HEK293T (cell line): ENCODE measurements around the gene RNF44.
A peak's percentile ranks its signal among the peaks of the same experiment; 100 is the strongest.

ENCODE experiments used
- CTCF ChIA-PET: fragments of 350-600 bp; formaldehyde crosslinking; extraction: SDS; loops from one replicate; lab custom pipeline; 2021; ENCODE audit warnings: antibody characterized with exemption, inconsistent platforms; lab: Yijun Ruan, JAX
- POLR2A ChIA-PET: fragments of 350-600 bp; formaldehyde crosslinking; extraction: SDS; loops from one replicate; lab custom pipeline; 2020; ENCODE audit warnings: antibody characterized with exemption, inconsistent platforms; lab: Yijun Ruan, JAX
- DNase-seq: peaks from one replicate; pipeline ENCODE4 v3.0.0; 2012; ENCODE audit warnings: mixed read lengths; ENCODE audit errors: extremely low spot score
- ARNT ChIP-seq: fragments of 450-650 bp; IDR thresholded peaks from 2 replicates; pipeline ENCODE4 v1.6.1; 2017; ENCODE audit warnings: mild to moderate bottlenecking
- BHLHE40 ChIP-seq: fragments of 450-650 bp; IDR thresholded peaks from 2 replicates; pipeline ENCODE4 v1.6.1; 2016; ENCODE audit warnings: mild to moderate bottlenecking, moderate library complexity, borderline replicate concordance
- CTBP1 ChIP-seq: fragments of 450-650 bp; IDR thresholded peaks from 2 replicates; pipeline ENCODE4 v1.6.1; 2016; ENCODE audit warnings: borderline replicate concordance
- ELF4 ChIP-seq: fragments of 450-650 bp; IDR thresholded peaks from 2 replicates; pipeline ENCODE4 v1.6.1; 2017; ENCODE audit warnings: antibody characterized with exemption
- FOXA1 ChIP-seq: fragments of 450-650 bp; IDR thresholded peaks from 2 replicates; pipeline ENCODE4 v1.6.1; 2016; ENCODE audit warnings: mild to moderate bottlenecking
- FOXM1 ChIP-seq: fragments of 450-650 bp; IDR thresholded peaks from 2 replicates; pipeline ENCODE4 v1.6.1; 2017; ENCODE audit warnings: mild to moderate bottlenecking, borderline replicate concordance
- HDGF ChIP-seq: fragments of 450-650 bp; IDR thresholded peaks from 2 replicates; pipeline ENCODE4 v1.6.1; 2017; ENCODE audit warnings: antibody characterized with exemption, borderline replicate concordance
- L3MBTL2 ChIP-seq: fragments of 450-650 bp; conservative IDR thresholded peaks from 2 replicates; pipeline ENCODE4 v1.6.1; 2016; ENCODE audit warnings: mild to moderate bottlenecking
- LEF1 ChIP-seq: fragments of 450-650 bp; IDR thresholded peaks from 2 replicates; pipeline ENCODE4 v1.6.1; 2017; ENCODE audit warnings: mild to moderate bottlenecking, borderline replicate concordance
- NFRKB ChIP-seq: fragments of 450-650 bp; IDR thresholded peaks from 2 replicates; pipeline ENCODE4 v1.6.1; 2016; ENCODE audit warnings: mild to moderate bottlenecking, moderate library complexity
- SP1 ChIP-seq: fragments of 450-650 bp; IDR thresholded peaks from 2 replicates; pipeline ENCODE4 v1.6.1; 2017
- SUZ12 ChIP-seq: fragments of 450-650 bp; IDR thresholded peaks from 2 replicates; pipeline ENCODE4 v1.6.1; 2016; ENCODE audit warnings: mild to moderate bottlenecking
- TARDBP ChIP-seq: fragments of 450-650 bp; IDR thresholded peaks from 2 replicates; pipeline ENCODE4 v1.6.1; 2016
- ZNF384 ChIP-seq: fragments of 450-650 bp; IDR thresholded peaks from 2 replicates; pipeline ENCODE4 v1.6.1; 2016
- TF ChIP-seq, protein P1 (sequence below): fragments of 450-650 bp; IDR thresholded peaks from 2 replicates; pipeline ENCODE4 v1.6.1; 2016

RNF44 gene

DNA sequence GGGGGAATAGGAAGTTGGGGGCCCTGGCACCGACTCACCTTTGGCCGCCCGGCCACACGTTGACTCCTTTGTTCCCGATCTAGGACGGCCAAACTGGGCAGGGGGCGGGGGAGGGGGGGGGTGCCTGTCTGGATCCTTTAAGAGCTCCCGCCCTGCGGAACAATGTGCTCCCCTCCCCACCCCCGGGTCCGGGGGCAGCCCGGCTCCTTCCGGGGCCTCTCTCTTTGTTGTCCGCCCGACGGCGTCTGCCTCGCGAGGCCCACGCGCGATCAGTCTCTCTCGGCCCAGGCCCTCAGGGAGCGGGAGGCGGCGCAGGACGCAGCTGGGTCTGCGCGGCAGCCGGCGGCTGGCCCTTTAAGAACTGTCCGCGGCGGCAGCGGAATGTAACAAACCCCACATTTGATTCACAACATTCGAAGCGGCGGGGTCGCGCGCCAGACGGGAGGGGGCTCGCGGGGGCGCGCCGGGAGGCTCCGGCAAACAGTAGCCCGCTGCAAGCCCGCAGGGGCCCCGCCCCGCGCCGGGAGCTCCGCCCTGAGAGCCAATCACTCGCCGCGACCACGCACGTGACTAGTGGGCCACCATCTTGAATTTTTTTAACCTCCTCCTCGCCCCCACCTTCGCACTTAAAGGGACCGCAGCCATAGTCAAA is at the start of gene RNF44:
RNF44 (minus strand) TSS at position 501 of the 652 bp plus-strand sequence. CDS start 4,930 bp downstream, outside the sequence.
- TF ChIP-seq FOXM1 (peak; percentile 87; the same call in 1 of the 2 replicates), TARDBP (no peak), ARNT (no peak)
- TF ChIP-seq, protein P1, sequence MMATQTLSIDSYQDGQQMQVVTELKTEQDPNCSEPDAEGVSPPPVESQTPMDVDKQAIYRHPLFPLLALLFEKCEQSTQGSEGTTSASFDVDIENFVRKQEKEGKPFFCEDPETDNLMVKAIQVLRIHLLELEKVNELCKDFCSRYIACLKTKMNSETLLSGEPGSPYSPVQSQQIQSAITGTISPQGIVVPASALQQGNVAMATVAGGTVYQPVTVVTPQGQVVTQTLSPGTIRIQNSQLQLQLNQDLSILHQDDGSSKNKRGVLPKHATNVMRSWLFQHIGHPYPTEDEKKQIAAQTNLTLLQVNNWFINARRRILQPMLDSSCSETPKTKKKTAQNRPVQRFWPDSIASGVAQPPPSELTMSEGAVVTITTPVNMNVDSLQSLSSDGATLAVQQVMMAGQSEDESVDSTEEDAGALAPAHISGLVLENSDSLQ = no peak; the same call in 1 of the 2 replicates
- peak; percentile 98 for DNase-seq
- ChIA-PET POLR2A (interaction anchor here (0.6 to 4.1 kb wide), 24 partner anchors 9 to 149 kb away, joined by 3 to 27 read pairs (median 4); partner anchors contain the start of genes CDHR2, CLTB, FAF2 and HIGD2A), CTCF (interaction anchor here (1.0 kb wide), 1 partner anchor 89 kb away, joined by 3 read pairs; no protein-coding TSS in a partner anchor)

- ChIA-PET CTCF (interaction anchor here (1.4 kb wide), 1 partner anchor 47 kb away, joined by 3 read pairs; the partner anchor contains the start of genes EIF4E1B and SNCB), POLR2A (no interaction called here)
- TF ChIP-seq ZNF384 = no peak
- TF ChIP-seq LEF1 = no peak
- no peak for DNase-seq
These were observed 45.9 kb upstream of the RNF44 start for GRCh38 chr5:176583076-176583475.

DNA sequence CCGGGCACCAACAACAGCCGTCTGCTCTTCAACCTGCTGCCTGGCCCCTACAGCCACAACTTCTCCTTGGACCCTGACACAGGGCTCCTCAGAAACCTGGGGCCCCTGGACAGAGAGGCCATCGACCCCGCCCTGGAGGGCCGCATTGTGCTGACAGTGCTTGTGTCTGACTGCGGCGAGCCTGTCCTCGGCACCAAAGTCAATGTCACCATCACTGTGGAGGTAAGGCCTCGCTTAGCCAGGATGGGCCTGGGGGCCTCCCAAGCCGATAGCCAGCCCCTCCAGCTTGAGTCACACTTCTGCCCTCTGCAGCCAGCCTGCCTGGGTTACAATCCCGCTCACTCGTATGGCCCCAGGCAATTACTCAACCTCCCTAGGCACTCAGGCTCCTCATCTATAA is 44.2 kb upstream of the RNF44 start:
- DNase-seq = no peak
- POLR2A ChIA-PET = interaction anchor here (2.0 kb wide), 1 partner anchor 44 kb away, joined by 4 read pairs; the partner anchor contains the start of gene RNF44
- CTCF ChIA-PET = interaction anchor here (1.4 kb wide), 1 partner anchor 8 kb away, joined by 6 read pairs; no protein-coding TSS in a partner anchor
- TF ChIP-seq CTBP1 = no peak
- no peak for TF ChIP-seq L3MBTL2
- no peak for TF ChIP-seq FOXA1
- TF ChIP-seq ELF4 = no peak
- TF ChIP-seq SP1 = no peak
- TF ChIP-seq, protein P1 = no peak
- TF ChIP-seq SUZ12 = no peak

- CTCF ChIA-PET = no interaction called here
- TF ChIP-seq SP1 = no peak
- no peak for TF ChIP-seq TARDBP
- no peak for TF ChIP-seq FOXA1
- TF ChIP-seq ARNT = no peak
- no peak for TF ChIP-seq BHLHE40
- TF ChIP-seq ELF4 = no peak
- TF ChIP-seq ZNF384 = no peak
- TF ChIP-seq CTBP1 = no peak
- no peak for TF ChIP-seq LEF1
- TF ChIP-seq HDGF = no peak
- no peak for TF ChIP-seq L3MBTL2
- DNase-seq = no peak
- POLR2A ChIA-PET = interaction anchor here (1.3 kb wide), 2 partner anchors 30 to 42 kb away, joined by 3 to 4 read pairs; partner anchors contain the start of gene RNF44
These were observed 42.1 kb upstream of the RNF44 start for GRCh38 chr5:176579323-176579722.

- peak; percentile 83 for DNase-seq
- TF ChIP-seq FOXA1 (no peak), L3MBTL2 (peak; percentile 60), ARNT (no peak)
- ChIA-PET POLR2A (interaction anchor here (0.6 to 1.3 kb wide), 4 partner anchors 31 to 41 kb away, joined by 3 to 4 read pairs (median 3); partner anchors contain the start of gene RNF44), CTCF (interaction anchor here (1.0 kb wide), 1 partner anchor 26 kb away, joined by 3 read pairs; no protein-coding TSS in a partner anchor)
These were observed 41.2 kb upstream of the RNF44 start for GRCh38 chr5:176578391-176578808.

GRCh38 chr5:176577312-176578176 is 40.3 kb upstream of the RNF44 start:
- no peak for DNase-seq
- CTCF ChIA-PET = no interaction called here
- TF ChIP-seq CTBP1 = no peak
- no peak for TF ChIP-seq FOXM1
- no peak for TF ChIP-seq LEF1
- no peak for TF ChIP-seq HDGF
- TF ChIP-seq SP1 = no peak
- no peak for TF ChIP-seq TARDBP
- TF ChIP-seq, protein P1 = no peak
- no peak for TF ChIP-seq NFRKB
- no peak for TF ChIP-seq BHLHE40
- no peak for TF ChIP-seq ZNF384
- no peak for TF ChIP-seq ARNT
- TF ChIP-seq L3MBTL2 = no peak
- TF ChIP-seq FOXA1 = no peak
- POLR2A ChIA-PET = interaction anchor here (1.2 kb wide), 1 partner anchor 34 kb away, joined by 3 read pairs; no protein-coding TSS in a partner anchor
